ENCODE results near the gene S100A7A. TPM values are rescaled to one million over a fixed set of nuclear protein-coding genes. Genes with fewer than 3 reads are reported as not detected.

S100A7A gene
- total and polyA plus RNA-seq, 2 of the 4 experiments (the other 2 are of a cell fraction) = not detected

DNA sequence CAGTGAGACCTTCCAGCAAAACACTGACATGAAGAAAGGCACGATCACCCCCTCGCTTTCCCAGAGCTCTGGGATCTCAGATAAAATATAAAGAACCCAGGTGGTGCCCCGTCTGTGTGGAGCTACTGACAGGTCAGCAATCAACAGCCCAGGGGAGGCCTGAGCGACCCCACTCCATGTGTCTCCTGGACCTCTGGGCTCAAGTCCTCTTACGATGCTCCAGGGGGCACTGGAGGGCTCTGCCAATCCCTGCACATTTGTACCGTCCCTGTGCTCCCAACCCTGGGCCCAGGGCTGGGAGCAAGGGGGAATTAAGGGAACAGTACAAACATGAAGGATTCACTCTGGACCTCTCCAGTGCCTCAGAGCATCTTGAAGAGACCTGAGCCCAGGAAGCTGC lies 12.5 kb downstream of the S100A7A start:
- in situ Hi-C loops (cut with MboI; ENCODE audit: low sequenced_read_pairs) = no loop called here
- Histone ChIP-seq H3K4ac (ENCODE audit: low read depth, low read length) (no peak overlapping the region), H3K9ac (ENCODE audit: low read depth, low read length) (no peak overlapping the region)

More for the DNA sequence above, 12.5 kb downstream of the S100A7A start:
- Histone ChIP-seq H3K23ac (ENCODE audit: low read depth, low read length) (no peak overlapping the region), H4K91ac (ENCODE audit: insufficient read depth, low read depth, low read length) (no peak overlapping the region), H2AK9ac (replicated peaks; ENCODE audit: low read depth, low read length, poor library complexity) (no peak overlapping the region), H3K27me3 (ENCODE audit: control insufficient read depth, insufficient read depth, low read length) (peaks cover 6% of the 10 kb centered on the region), H3K9me1 (ENCODE audit: insufficient read depth, low read length) (peaks cover 3% of the 10 kb centered on the region; the same call in 1 of the 2 replicates), H2AFZ (replicated peaks; ENCODE audit: low read length, poor library complexity) (no peak overlapping the region), H2BK20ac (ENCODE audit: low read depth, low read length) (no peak overlapping the region), H2BK120ac (ENCODE audit: low read depth, low read length) (no peak overlapping the region), H2BK15ac (ENCODE audit: low read depth, low read length) (no peak overlapping the region), H3K4me1 (ENCODE audit: control insufficient read depth, insufficient read depth, low read length) (no peaks in the 10 kb centered on the region), H2AK5ac (ENCODE audit: low read depth, low read length) (no peak overlapping the region), H4K5ac (ENCODE audit: low read depth, low read length) (no peak overlapping the region), H3K9me3 (ENCODE audit: control insufficient read depth, insufficient read depth, low read length) (no peaks in the 10 kb centered on the region), H4K20me1 (ENCODE audit: insufficient read depth, low read length) (no peaks in the 10 kb centered on the region), H3K36me3 (ENCODE audit: control insufficient read depth, insufficient read depth, low read length) (no peaks in the 10 kb centered on the region), H3K56ac (ENCODE audit: extremely low read depth, insufficient read depth, low read length) (no peak overlapping the region), H3K18ac (ENCODE audit: low read depth, low read length) (no peak overlapping the region), H3K79me1 (ENCODE audit: low read depth in 1 of 2, low read length in 2 of 2) (no peaks in the 10 kb centered on the region), H2BK5ac (ENCODE audit: low read depth, low read length, poor library complexity, severe bottlenecking) (no peak overlapping the region), H3K4me3 (ENCODE audit: insufficient read depth, low read depth, low read length) (no peak overlapping the region), H4K8ac (ENCODE audit: low read depth in 2 of 2, low read length in 2 of 2) (no peak overlapping the region), H3K27ac (ENCODE audit: insufficient read depth, low read length) (no peak overlapping the region), H3K4me2 (ENCODE audit: low read depth, low read length) (no peak overlapping the region), H3K14ac (replicated peaks; ENCODE audit: low read depth, low read length) (no peak overlapping the region)
- intact Hi-C loops (cut with micrococcal nuclease) = no loop called here
- no TSS peak for BruUV-seq (replicated peaks)
- WGBS, 2 experiments (ENCODE audit: extremely low coverage in 2 of 2, insufficient read length in 1 of 2) = 39% methylated on average over 3 of the region's 6 CpGs; no CpG with 5 or more reads in 1 of the 2 experiments
- ChIA-PET CTCF (no interaction called here), POLR2A (ENCODE audit: unreplicated experiment) (no interaction called here)
- no peak for DNase-seq
- no peak for ATAC-seq (ENCODE audit: low read depth)
- TF ChIP-seq RAD21 (IDR thresholded peaks at IDR 0.05; ENCODE audit: low read length) (no peak), MAZ (IDR thresholded peaks at IDR 0.05; ENCODE audit: borderline replicate concordance, low read depth, low read length) (no peak), MXI1 (IDR thresholded peaks at IDR 0.05; ENCODE audit: borderline replicate concordance, low read depth, low read length) (no peak), RFX5 (IDR thresholded peaks at IDR 0.05; ENCODE audit: low read depth, low read length) (no peak), BHLHE40 (IDR thresholded peaks at IDR 0.05; ENCODE audit: low read depth, low read length) (no peak), CEBPB (IDR thresholded peaks at IDR 0.05; ENCODE audit: low read depth, low read length) (no peak), RCOR1 (IDR thresholded peaks at IDR 0.05; ENCODE audit: insufficient replicate concordance, low read length) (no peak), FOS (IDR thresholded peaks at IDR 0.05; ENCODE audit: low read depth, low read length) (no peak), CHD1 (IDR thresholded peaks at IDR 0.05; ENCODE audit: low read depth, low read length) (no peak), SMC3 (IDR thresholded peaks at IDR 0.05; ENCODE audit: low read depth, low read length) (no peak), NFE2L2 (IDR thresholded peaks at IDR 0.05; ENCODE audit: low read depth, low read length) (no peak), POLR2A (IDR thresholded peaks at IDR 0.05; ENCODE audit: low read depth, low read length) (no peak), MAFK (IDR thresholded peaks at IDR 0.05; ENCODE audit: low read depth, low read length) (no peak)
- TF ChIP-seq, protein P1, sequence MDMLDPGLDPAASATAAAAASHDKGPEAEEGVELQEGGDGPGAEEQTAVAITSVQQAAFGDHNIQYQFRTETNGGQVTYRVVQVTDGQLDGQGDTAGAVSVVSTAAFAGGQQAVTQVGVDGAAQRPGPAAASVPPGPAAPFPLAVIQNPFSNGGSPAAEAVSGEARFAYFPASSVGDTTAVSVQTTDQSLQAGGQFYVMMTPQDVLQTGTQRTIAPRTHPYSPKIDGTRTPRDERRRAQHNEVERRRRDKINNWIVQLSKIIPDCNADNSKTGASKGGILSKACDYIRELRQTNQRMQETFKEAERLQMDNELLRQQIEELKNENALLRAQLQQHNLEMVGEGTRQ (IDR thresholded peaks at IDR 0.05; ENCODE audit: low read depth, low read length) = no peak
- TF ChIP-seq, protein P2, sequence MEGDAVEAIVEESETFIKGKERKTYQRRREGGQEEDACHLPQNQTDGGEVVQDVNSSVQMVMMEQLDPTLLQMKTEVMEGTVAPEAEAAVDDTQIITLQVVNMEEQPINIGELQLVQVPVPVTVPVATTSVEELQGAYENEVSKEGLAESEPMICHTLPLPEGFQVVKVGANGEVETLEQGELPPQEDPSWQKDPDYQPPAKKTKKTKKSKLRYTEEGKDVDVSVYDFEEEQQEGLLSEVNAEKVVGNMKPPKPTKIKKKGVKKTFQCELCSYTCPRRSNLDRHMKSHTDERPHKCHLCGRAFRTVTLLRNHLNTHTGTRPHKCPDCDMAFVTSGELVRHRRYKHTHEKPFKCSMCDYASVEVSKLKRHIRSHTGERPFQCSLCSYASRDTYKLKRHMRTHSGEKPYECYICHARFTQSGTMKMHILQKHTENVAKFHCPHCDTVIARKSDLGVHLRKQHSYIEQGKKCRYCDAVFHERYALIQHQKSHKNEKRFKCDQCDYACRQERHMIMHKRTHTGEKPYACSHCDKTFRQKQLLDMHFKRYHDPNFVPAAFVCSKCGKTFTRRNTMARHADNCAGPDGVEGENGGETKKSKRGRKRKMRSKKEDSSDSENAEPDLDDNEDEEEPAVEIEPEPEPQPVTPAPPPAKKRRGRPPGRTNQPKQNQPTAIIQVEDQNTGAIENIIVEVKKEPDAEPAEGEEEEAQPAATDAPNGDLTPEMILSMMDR (conservative IDR thresholded peaks at IDR 0.05; ENCODE audit: low read depth, low read length) = no peak
- TF ChIP-seq, protein P3, sequence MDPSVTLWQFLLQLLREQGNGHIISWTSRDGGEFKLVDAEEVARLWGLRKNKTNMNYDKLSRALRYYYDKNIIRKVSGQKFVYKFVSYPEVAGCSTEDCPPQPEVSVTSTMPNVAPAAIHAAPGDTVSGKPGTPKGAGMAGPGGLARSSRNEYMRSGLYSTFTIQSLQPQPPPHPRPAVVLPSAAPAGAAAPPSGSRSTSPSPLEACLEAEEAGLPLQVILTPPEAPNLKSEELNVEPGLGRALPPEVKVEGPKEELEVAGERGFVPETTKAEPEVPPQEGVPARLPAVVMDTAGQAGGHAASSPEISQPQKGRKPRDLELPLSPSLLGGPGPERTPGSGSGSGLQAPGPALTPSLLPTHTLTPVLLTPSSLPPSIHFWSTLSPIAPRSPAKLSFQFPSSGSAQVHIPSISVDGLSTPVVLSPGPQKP (IDR thresholded peaks at IDR 0.05; ENCODE audit: borderline replicate concordance, low read depth, low read length) = no peak
- dilution Hi-C loops (cut with HindIII; ENCODE audit: low sequenced_read_pairs, unreplicated experiment) = no loop called here

Measured in IMR-90 (cell line).